ENCODE measurements around the gene CDK5. TPM values are rescaled to one million over a fixed set of nuclear protein-coding genes. Genes with fewer than 3 reads are reported as not detected.
A peak's percentile ranks its signal among the peaks of the same experiment; 100 is the strongest.

The CDK5 gene
- total and polyA plus RNA-seq, 2 of the 13 experiments (the other 11 are each of a cell fraction or from before 2014, with no cell fraction given): 16.4 to 21.3 TPM

- TF ChIP-seq SCMH1 (CRISPR knock-in tag; IDR thresholded peaks at IDR 0.05; ENCODE audit: borderline replicate concordance) (no peak), TAF15 (IDR thresholded peaks at IDR 0.05; ENCODE audit: low read depth, low read length, poor library complexity, severe bottlenecking) (no peak), AGO1 (IDR thresholded peaks at IDR 0.05; ENCODE audit: low read depth, low read length, poor library complexity, severe bottlenecking) (no peak), PHF5A (CRISPR knock-in tag; IDR thresholded peaks at IDR 0.05; ENCODE audit: low read depth, unreplicated experiment) (no peak), ARID3A (IDR thresholded peaks at IDR 0.05; ENCODE audit: low read depth, low read length) (no peak), TGIF2 (CRISPR knock-in tag; IDR thresholded peaks at IDR 0.05) (0 out of 2 replicates have a peak, but pooled peaks have one; percentile 30), ZFX (CRISPR knock-in tag; IDR thresholded peaks at IDR 0.05; ENCODE audit: low read depth) (peak; percentile 34), REPIN1 (CRISPR knock-in tag; IDR thresholded peaks at IDR 0.05; ENCODE audit: borderline replicate concordance, low read depth) (peak; percentile 19; the same call in 1 of the 2 replicates), HMGXB4 (CRISPR knock-in tag; IDR thresholded peaks at IDR 0.05; ENCODE audit: borderline replicate concordance in 1 of 2, low read depth in 1 of 2) (0 out of 4 replicates have a peak, but pooled peaks of 1 of the 2 experiments have one; percentile 43), FOXP4 (CRISPR knock-in tag; IDR thresholded peaks at IDR 0.05) (0 out of 2 replicates have a peak, but pooled peaks have one; percentile 27)
- TF ChIP-seq, protein P1, sequence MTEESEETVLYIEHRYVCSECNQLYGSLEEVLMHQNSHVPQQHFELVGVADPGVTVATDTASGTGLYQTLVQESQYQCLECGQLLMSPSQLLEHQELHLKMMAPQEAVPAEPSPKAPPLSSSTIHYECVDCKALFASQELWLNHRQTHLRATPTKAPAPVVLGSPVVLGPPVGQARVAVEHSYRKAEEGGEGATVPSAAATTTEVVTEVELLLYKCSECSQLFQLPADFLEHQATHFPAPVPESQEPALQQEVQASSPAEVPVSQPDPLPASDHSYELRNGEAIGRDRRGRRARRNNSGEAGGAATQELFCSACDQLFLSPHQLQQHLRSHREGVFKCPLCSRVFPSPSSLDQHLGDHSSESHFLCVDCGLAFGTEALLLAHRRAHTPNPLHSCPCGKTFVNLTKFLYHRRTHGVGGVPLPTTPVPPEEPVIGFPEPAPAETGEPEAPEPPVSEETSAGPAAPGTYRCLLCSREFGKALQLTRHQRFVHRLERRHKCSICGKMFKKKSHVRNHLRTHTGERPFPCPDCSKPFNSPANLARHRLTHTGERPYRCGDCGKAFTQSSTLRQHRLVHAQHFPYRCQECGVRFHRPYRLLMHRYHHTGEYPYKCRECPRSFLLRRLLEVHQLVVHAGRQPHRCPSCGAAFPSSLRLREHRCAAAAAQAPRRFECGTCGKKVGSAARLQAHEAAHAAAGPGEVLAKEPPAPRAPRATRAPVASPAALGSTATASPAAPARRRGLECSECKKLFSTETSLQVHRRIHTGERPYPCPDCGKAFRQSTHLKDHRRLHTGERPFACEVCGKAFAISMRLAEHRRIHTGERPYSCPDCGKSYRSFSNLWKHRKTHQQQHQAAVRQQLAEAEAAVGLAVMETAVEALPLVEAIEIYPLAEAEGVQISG (CRISPR knock-in tag; IDR thresholded peaks at IDR 0.05): 0 out of 2 replicates have a peak, but pooled peaks have one; percentile 37
- TF ChIP-seq, protein P2, sequence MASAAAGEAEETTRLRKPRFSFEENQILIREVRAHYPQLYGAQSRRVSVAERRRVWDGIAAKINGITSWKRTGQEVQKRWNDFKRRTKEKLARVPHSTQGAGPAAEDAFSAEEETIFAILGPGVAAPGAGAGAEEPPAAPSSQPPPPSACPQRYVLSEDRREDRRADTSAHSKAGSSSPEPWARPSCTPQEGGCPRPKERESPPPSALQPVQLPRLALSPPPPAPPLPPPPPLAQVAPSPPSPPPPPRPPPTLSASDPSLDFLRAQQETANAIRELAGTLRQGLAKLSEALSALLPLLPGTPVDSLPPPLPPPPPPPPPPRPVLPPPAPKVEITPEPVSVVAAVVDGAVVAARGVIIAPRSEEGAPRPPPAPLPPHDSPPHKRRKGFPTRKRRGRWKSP (CRISPR knock-in tag; IDR thresholded peaks at IDR 0.05): 0 out of 2 replicates have a peak, but pooled peaks have one; percentile 50
These were observed 47.2 kb downstream of the CDK5 start (continued) for GRCh38 chr7:151010307-151011096.

Data from HepG2 (cell line).